Muscle layer of colon (tissue), 2 donors: Measurements from ENCODE around the gene SIK3.
"Not testable (repeated sequence)": the region's sequence is repeated elsewhere in the genome, so short reads cannot be mapped to it uniquely, and the experiment has no call there.

Experiments
- H3K27ac ChIP-seq: one replicate; pipeline ENCODE4 v1.7.0; 2013; ENCODE audit warnings: low read depth, mild to moderate bottlenecking, low read length, moderate library complexity
- H3K27me3 ChIP-seq, 2 donors: one replicate each; pipeline ENCODE4 v1.7.0; 2013; ENCODE audit warnings: low read length in 2 of 2, mild to moderate bottlenecking in 2 of 2; ENCODE audit not compliant: insufficient read depth in 2 of 2, control insufficient read depth in 1 of 2
- H3K36me3 ChIP-seq: one replicate; pipeline ENCODE4 v1.7.0; 2013; ENCODE audit warnings: mild to moderate bottlenecking, low read length; ENCODE audit not compliant: insufficient read depth
- H3K4me1 ChIP-seq: one replicate; pipeline ENCODE4 v1.7.0; 2013; ENCODE audit warnings: mild to moderate bottlenecking, low read length; ENCODE audit not compliant: insufficient read depth
- H3K4me3 ChIP-seq, 2 donors: one replicate each; pipeline ENCODE4 v1.7.0; 2013; ENCODE audit warnings: low read length in 2 of 2, low read depth in 1 of 2, mild to moderate bottlenecking in 1 of 2, moderate library complexity in 1 of 2
- H3K9ac ChIP-seq: one replicate; pipeline ENCODE4 v1.7.0; 2013; ENCODE audit warnings: low read length
- H3K9me3 ChIP-seq: one replicate; pipeline ENCODE4 v1.7.0; 2013; ENCODE audit warnings: mild to moderate bottlenecking, low read length
- donor health status: abdominal sarcoma.
- donor health status: Adenocarcinoma of cecum.

Gene SIK3

DNA sequence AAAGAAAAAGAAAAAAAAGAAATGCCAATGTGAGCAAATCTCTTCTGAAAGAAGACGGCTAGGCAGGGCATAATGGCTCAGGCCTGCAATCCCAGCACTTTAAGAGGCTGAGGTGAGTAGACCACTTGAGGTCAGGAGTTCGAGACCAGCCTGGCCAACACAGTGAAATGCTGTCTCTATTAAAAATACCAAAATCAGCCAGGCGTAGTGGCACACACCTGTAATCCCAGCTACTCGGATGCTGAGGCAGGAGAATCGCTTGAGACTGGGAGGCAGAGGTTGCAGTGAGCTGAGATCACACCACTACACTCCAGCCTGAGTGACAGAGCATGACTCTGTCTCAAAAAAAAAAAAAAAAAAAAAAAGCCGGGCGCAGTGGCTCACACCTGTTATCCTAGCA lies 32.2 kb upstream of the SIK3 start:
- not testable (repeated sequence) for H3K27me3 ChIP-seq, H3K4me1 ChIP-seq, H3K36me3 ChIP-seq, H3K9me3 ChIP-seq, H3K9ac ChIP-seq, H3K27ac ChIP-seq, H3K4me3 ChIP-seq

DNA sequence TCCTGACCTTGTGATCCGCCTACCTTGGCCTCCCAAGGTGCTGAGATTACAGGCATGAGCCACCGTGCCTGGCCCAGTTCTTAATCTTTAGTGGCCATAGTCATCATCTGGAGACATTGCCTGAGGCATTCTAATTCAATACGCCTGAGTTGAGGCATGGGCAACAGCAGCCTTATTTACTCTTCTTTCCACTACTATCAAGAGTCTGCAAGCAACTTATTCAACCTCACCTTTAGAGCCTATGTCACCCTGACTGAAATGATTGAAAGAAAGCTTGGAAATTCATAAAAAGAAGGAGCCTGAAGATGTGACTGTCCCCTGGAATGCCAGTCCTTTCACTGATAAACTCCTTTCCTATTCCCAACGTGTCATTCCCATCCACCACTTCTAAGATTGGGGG lies 30.1 kb upstream of the SIK3 start:
- Histone ChIP-seq H3K27ac (no peak overlapping the region), H3K27me3 (peaks cover 0 to 4% of the 10 kb centered on the region in 2 donors), H3K4me1 (no peaks in the 10 kb centered on the region), H3K36me3 (no peaks in the 10 kb centered on the region), H3K4me3 (no peak overlapping the region), H3K9ac (no peak overlapping the region), H3K9me3 (no peaks in the 10 kb centered on the region)

DNA sequence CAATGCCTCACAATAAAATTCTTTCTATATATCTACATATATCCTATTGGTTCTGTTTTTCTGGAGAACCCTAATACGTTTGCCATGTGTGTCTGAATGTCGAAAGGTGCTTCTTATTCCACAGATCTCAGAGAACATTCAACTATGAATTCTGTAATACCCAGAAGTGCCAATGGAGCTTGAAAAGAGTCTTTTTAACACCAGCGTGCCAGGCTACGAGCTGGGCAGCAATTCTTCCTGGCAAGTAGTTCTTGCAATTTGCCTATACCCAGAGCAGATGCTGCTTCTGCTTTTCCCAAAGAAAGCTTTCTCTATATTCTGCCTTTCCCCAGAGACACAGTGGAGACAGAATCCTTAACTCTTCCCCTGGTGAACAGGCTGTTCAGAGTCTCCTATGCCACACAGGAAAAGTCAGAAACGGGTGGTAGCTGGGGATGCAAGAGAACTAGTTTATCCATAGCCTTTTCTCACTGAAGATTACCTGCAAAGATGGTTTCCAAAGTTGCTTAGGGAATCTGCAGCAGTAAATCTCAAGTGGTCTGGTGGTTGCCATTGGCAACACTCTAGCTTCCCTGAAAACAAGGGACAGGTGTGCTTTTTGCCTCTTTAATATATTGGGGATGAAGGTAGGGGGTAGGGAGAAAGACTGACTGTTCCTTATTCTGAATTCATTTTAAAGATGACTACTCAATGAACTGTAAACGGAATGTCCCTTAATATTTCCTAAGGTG lies 29.1 kb upstream of the SIK3 start:
- H3K27ac ChIP-seq: no peak overlapping the region
- peaks cover 0 to 4% of the 10 kb centered on the region in 2 donors for H3K27me3 ChIP-seq
- H3K9ac ChIP-seq: no peak overlapping the region
- no peak overlapping the region for H3K4me3 ChIP-seq
- H3K9me3 ChIP-seq: no peaks in the 10 kb centered on the region
- H3K4me1 ChIP-seq: no peaks in the 10 kb centered on the region
- no peaks in the 10 kb centered on the region for H3K36me3 ChIP-seq

DNA sequence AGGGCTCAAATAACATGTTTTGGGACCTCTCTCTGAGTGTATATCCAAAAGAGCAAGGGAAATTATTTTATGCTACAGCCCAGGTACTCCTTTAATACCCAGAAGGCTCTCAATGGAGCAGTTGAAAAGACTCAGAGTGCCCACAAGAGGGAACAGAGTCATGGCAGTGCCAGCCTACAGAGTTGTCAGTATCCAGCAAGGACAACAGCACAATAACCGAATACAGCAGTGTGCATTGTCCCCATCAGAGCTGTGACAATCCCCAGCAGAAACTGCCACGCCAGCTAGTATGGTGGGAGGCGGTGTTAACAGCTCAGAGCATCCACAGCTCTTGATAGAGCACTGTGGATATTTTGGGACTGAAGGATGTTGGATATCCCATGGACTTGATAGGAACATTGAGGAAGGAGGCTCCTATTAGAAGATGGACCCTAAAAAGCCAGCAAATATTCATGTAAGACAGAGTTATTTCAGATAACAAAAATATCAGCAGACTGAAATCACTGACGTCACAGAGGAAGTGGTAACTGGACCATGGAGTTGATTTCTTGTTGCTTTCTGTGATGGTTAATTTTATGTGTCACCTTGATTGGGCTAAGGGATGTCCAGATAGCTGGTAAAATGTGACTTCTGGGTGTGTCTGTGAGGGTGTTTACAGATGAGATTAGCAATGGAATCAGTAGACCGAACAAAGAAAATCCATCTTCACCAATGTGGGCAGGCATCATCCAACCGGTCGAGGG lies 28.2 kb upstream of the SIK3 start:
- Histone ChIP-seq H3K9me3 (no peaks in the 10 kb centered on the region), H3K4me1 (no peaks in the 10 kb centered on the region), H3K27ac (no peak overlapping the region), H3K36me3 (no peaks in the 10 kb centered on the region), H3K4me3 (no peak overlapping the region), H3K9ac (no peak overlapping the region), H3K27me3 (peaks cover 0 to 4% of the 10 kb centered on the region in 2 donors)

DNA sequence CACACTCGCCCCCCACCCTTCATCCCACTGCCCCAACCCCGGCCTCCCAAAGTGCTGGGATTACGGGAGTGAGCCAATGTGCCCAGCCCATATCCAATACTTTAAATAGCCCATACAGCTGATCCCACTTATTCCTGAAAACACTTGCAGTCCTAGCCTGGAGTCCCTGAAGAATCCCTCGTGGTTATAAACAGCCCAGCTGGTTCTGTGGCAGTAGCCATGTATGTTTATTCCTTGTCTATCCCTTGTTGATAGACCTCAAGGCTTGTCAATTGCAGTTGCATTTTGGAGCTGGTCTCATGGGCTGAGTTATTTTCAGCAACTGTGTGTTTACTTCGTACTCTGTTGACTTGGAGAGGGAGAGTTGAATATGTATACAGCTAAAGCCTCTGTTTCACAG lies 24.3 kb upstream of the SIK3 start:
- no peaks in the 10 kb centered on the region for H3K36me3 ChIP-seq
- no peak overlapping the region for H3K4me3 ChIP-seq
- no peaks in the 10 kb centered on the region for H3K27me3 ChIP-seq
- H3K27ac ChIP-seq: no peak overlapping the region
- no peak overlapping the region for H3K9ac ChIP-seq
- H3K9me3 ChIP-seq: no peaks in the 10 kb centered on the region
- no peaks in the 10 kb centered on the region for H3K4me1 ChIP-seq

DNA sequence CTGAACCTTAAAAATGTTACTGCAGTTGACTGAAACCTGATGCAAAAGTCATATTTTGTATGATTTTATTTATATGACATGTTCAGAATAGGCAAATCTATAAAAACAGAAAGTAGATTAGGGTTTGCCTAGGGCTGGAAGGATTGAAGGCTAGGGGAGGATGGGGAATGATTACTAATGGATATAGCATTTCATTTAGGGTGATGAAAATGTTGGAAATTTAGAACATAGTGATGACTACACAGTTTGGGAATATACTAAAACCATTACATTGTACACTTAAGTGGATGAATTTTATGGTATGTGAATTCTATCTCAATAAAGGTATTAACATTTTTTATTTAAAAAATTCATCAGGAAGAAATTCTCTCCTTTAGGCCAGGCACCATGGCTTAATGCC lies 22.9 kb upstream of the SIK3 start:
- no peak overlapping the region for H3K27ac ChIP-seq
- no peak overlapping the region for H3K4me3 ChIP-seq
- H3K9me3 ChIP-seq: no peaks in the 10 kb centered on the region
- no peak overlapping the region for H3K9ac ChIP-seq
- no peaks in the 10 kb centered on the region for H3K27me3 ChIP-seq
- no peaks in the 10 kb centered on the region for H3K36me3 ChIP-seq
- H3K4me1 ChIP-seq: no peaks in the 10 kb centered on the region

DNA sequence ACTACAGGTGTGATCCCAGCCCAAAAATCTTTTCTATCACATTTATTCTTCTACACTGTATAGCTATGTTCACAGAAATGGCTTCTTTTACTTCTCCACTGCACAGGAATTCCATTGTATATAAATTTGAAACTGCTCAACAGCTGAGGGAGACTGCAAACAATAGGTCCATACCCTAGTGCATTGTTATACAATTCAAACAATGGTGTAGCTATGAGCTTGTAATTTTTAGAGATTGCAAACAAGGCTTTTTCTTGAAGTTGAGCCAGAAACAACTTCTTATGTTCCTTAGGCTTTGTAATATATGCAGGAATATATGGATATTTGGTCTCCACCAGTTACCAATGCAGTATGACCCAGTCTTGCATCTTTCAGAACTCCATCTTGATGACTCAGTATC lies 19.5 kb upstream of the SIK3 start:
- no peaks in the 10 kb centered on the region for H3K9me3 ChIP-seq
- H3K4me3 ChIP-seq: no peak overlapping the region
- H3K27ac ChIP-seq: no peak overlapping the region
- H3K4me1 ChIP-seq: no peaks in the 10 kb centered on the region
- H3K27me3 ChIP-seq: no peaks in the 10 kb centered on the region
- H3K9ac ChIP-seq: no peak overlapping the region
- no peaks in the 10 kb centered on the region for H3K36me3 ChIP-seq

DNA sequence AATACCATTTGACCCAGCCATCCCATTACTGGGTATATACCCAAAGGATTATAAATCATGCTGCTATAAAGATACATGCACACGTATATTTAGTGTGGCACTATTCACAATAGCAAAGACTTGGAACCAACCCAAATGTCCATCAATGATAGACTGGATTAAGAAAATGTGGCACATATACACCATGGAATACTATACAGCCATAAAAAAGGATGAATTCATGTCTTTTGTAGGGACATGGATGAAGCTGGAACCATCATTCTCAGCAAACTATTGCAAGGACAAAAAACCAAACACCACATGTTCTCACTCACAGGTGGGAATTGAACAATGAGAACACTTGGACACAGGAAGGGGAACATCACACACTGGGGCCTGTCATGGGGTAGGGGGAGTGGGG lies 14.7 kb upstream of the SIK3 start:
- not testable (repeated sequence) for H3K4me1 ChIP-seq, H3K9ac ChIP-seq, H3K9me3 ChIP-seq, H3K27me3 ChIP-seq, H3K4me3 ChIP-seq, H3K36me3 ChIP-seq, H3K27ac ChIP-seq

DNA sequence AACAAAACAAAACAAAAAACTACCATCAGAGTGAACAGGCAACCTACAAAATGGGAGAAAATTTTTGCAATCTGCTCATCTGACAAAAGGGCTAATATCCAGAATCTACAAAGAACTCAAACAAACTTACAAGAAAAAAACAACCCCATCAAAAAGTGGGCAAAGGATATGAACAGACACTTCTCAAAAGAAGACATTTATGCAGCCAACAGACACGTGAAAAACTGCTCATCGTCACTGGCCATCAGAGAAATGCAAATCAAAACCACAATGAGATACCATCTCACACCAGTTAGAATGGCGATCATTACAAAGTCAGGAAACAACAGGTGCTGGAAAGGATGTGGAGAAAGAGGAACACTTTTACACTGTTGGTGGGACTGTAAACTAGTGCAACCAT lies 14.3 kb upstream of the SIK3 start:
- H3K4me1 ChIP-seq, H3K9me3 ChIP-seq, H3K27me3 ChIP-seq, H3K4me3 ChIP-seq, H3K9ac ChIP-seq, H3K36me3 ChIP-seq, H3K27ac ChIP-seq: not testable (repeated sequence)

DNA sequence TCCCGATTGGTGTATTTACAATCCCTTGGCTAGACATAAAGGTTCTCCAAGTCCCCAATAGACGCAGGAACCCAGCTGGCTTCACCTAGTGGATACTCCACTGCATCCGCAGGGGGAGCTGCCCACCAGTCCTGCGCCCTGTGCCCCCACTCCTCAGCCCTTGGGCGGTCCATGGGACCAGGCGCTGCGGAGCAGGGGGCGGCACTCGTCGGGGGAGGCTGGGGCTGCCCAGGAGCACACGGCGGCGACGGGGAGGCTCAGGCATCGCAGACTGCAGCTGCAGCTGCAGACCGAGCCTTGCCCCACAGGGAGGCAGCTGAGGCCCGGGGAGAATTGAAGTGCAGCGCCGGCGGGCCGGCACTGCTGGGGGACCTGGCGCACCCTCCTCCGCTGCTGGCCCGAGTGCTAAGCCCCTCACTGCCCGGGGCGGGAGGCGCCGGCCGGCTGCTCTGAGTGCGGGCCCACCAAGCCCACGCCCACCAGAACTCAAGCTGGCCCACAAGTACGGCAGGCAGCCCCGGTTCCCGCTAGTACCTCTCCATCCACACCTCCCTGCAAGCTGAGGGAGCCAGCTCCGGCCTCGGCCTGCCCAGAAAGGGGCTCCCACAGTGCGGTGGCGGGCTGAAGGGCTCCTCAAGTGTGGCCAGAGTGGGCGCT lies 12.2 kb upstream of the SIK3 start:
- Histone ChIP-seq H3K9ac (no peak overlapping the region), H3K27ac (no peak overlapping the region), H3K4me3 (no peak overlapping the region), H3K4me1 (no peaks in the 10 kb centered on the region), H3K36me3 (no peaks in the 10 kb centered on the region), H3K9me3 (no peaks in the 10 kb centered on the region), H3K27me3 (no peaks in the 10 kb centered on the region)

DNA sequence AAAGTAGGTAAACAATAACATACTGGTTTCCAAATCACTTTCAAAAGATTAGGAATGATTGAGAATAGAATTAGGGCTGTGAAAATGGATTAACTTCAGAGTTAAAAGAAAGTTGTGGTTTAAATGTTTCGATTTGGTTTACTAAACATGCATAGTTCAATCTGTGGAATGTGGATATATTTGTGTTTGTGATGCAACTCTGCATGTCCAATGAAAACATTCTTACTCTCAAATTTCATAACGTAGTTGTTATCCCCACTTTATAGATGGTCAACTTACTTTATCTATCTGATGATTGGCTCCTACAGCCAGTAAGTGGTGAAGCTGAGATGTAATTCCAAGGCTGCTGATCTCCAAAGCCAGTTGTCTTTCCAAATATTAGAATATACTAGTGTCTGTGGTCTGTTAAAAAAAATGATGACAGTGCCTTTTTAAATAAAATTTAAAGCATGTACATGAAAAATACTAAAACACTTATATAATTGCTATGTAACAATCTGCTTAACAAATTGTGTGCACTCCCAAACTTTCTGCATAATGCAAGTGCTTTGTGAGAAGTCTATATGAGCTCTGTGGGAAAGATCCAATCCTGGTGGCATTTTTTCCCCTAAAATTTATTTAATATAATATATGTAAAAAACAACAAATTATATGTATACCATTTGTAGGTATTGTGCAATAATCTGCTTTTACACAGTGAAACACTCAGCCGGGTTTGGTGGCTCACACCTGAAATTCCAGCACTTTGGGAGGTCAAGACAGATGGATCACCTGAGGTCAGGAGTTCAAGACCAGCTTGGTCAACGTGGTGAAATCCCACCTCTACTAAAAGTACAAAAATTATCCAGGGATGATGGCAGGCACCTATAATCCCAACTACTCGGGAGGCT lies 9.7 kb upstream of the SIK3 start:
- Histone ChIP-seq H3K27me3 (no peaks in the 10 kb centered on the region), H3K9me3 (no peaks in the 10 kb centered on the region), H3K4me1 (no peaks in the 10 kb centered on the region), H3K4me3 (no peak overlapping the region), H3K36me3 (no peaks in the 10 kb centered on the region), H3K27ac (no peak overlapping the region), H3K9ac (no peak overlapping the region)
